Thymus (tissue), 11 donors: Measurements from ENCODE around the gene MED27. TPM values are rescaled to one million over a fixed set of nuclear protein-coding genes. Genes with fewer than 3 reads are reported as not detected.

ENCODE experiments used
- DNase-seq, 9 donors: peaks; one replicate each; pipeline ENCODE4 v3.0.0-alpha.2; 2013; ENCODE audit warnings: low spot score in 9 of 9, low read depth in 6 of 9, missing footprints in 1 of 9
- H3K27ac ChIP-seq, 2 donors: one replicate each; pipeline ENCODE4 v1.5.1; 2013; ENCODE audit warnings: control low read depth in 1 of 2, low read depth in 1 of 2, low read length in 1 of 2, mild to moderate bottlenecking in 1 of 2, moderate library complexity in 1 of 2
- H3K27me3 ChIP-seq, 2 donors: one replicate each; pipeline ENCODE4 v1.5.1; 2013; ENCODE audit warnings: low read length in 1 of 2; ENCODE audit not compliant: control insufficient read depth in 2 of 2, insufficient read depth in 1 of 2
- H3K36me3 ChIP-seq, 2 donors: one replicate each; pipeline ENCODE4 v1.5.1; 2013; ENCODE audit warnings: low read length in 1 of 2, mild to moderate bottlenecking in 1 of 2, moderate library complexity in 1 of 2; ENCODE audit not compliant: control insufficient read depth in 2 of 2, insufficient read depth in 2 of 2
- H3K4me1 ChIP-seq, 2 donors: one replicate each; pipeline ENCODE4 v1.5.1; 2013; ENCODE audit warnings: low read length in 2 of 2; ENCODE audit not compliant: control insufficient read depth in 2 of 2, insufficient read depth in 2 of 2
- H3K4me3 ChIP-seq, 2 donors: one replicate each; pipeline ENCODE4 v1.5.1; 2013; ENCODE audit warnings: low read length in 2 of 2, control low read depth in 1 of 2, mild to moderate bottlenecking in 1 of 2
- H3K9me3 ChIP-seq, 2 donors: one replicate each; pipeline ENCODE4 v1.5.1; 2013; ENCODE audit warnings: low read length in 1 of 2, mild to moderate bottlenecking in 1 of 2; ENCODE audit not compliant: control insufficient read depth in 2 of 2, insufficient read depth in 1 of 2
- WGBS: extraction: QIAGEN DNeasy Blood & Tissue Kit; methylation state at CpG from one replicate; pipeline ENCODE4 v1.1.7; 2013; 5-methylcytosine and 5-hydroxymethylcytosine counted together
- polyA plus RNA-seq: library from polyadenylated mRNA; stranded (reverse); fragments of 200-250 nt; gene quantifications from one replicate; pipeline ENCODE4 v1.2.3, GENCODE V29; 2013
- total RNA-seq: library from RNA; stranded (reverse); fragments of 120-200 nt; gene quantifications from one replicate; pipeline ENCODE4 v1.2.4, GENCODE V29; 2013
- donor health status: healthy.

MED27 gene
- total and polyA plus RNA-seq, 2 donors, result 27.2 to 31.0 TPM

- Histone ChIP-seq H3K27ac (peak overlapping the region in 1 of 2 donors; percentile 17), H3K4me3 (no peak overlapping the region), H3K27me3 (peaks cover 0 to 18% of the 10 kb centered on the region in 2 donors), H3K9me3 (no peaks in the 10 kb centered on the region), H3K36me3 (no peaks in the 10 kb centered on the region), H3K4me1 (peaks cover 0 to 5% of the 10 kb centered on the region in 2 donors)
- DNase-seq, result peak in 1 of 9 donors; percentile 9
- 60% methylated on average over 19 of the region's 19 CpGs for WGBS
Measured at GRCh38 chr9:131815970-131816873, 263.4 kb downstream of the MED27 start.

GRCh38 chr9:131814707-131815106 is 265.0 kb downstream of the MED27 start:
- H3K27me3 ChIP-seq, result peaks cover 0 to 23% of the 10 kb centered on the region in 2 donors
- WGBS, result 95% methylated on average over 6 of the region's 6 CpGs
- no peaks in the 10 kb centered on the region for H3K9me3 ChIP-seq
- H3K4me1 ChIP-seq, result peaks cover 0 to 5% of the 10 kb centered on the region in 2 donors
- no peak overlapping the region for H3K4me3 ChIP-seq
- H3K36me3 ChIP-seq, result no peaks in the 10 kb centered on the region
- no peak for DNase-seq
- H3K27ac ChIP-seq, result no peak overlapping the region

- Histone ChIP-seq H3K4me3 (no peak overlapping the region), H3K36me3 (no peaks in the 10 kb centered on the region), H3K27me3 (peaks cover 0 to 28% of the 10 kb centered on the region in 2 donors), H3K4me1 (peaks cover 0 to 5% of the 10 kb centered on the region in 2 donors), H3K9me3 (no peaks in the 10 kb centered on the region), H3K27ac (no peak overlapping the region)
- WGBS, result 92% methylated on average over 9 of the region's 9 CpGs
- no peak for DNase-seq
Measured at GRCh38 chr9:131813116-131813515, 266.6 kb downstream of the MED27 start.

- H3K27ac ChIP-seq, result no peak overlapping the region
- no peak for DNase-seq
- no peaks in the 10 kb centered on the region for H3K36me3 ChIP-seq
- H3K4me3 ChIP-seq, result no peak overlapping the region
- peaks cover 0 to 32% of the 10 kb centered on the region in 2 donors for H3K27me3 ChIP-seq
- WGBS, result 91% methylated on average over 23 of the region's 23 CpGs
- no peaks in the 10 kb centered on the region for H3K9me3 ChIP-seq
- peaks cover 0 to 5% of the 10 kb centered on the region in 2 donors for H3K4me1 ChIP-seq
Measured at GRCh38 chr9:131812116-131812790, 267.4 kb downstream of the MED27 start.

- Histone ChIP-seq H3K4me1 (peaks cover 0 to 5% of the 10 kb centered on the region in 2 donors), H3K36me3 (no peaks in the 10 kb centered on the region), H3K4me3 (no peak overlapping the region), H3K27ac (no peak overlapping the region), H3K27me3 (peaks cover 0 to 37% of the 10 kb centered on the region in 2 donors), H3K9me3 (no peaks in the 10 kb centered on the region)
- WGBS, result 91% methylated on average over 11 of the region's 11 CpGs
- no peak for DNase-seq
Measured at GRCh38 chr9:131811405-131811804, 268.3 kb downstream of the MED27 start.

GRCh38 chr9:131810351-131811170 is 269.1 kb downstream of the MED27 start:
- no peak for DNase-seq
- Histone ChIP-seq H3K9me3 (no peaks in the 10 kb centered on the region), H3K4me3 (no peak overlapping the region), H3K4me1 (no peaks in the 10 kb centered on the region), H3K36me3 (no peaks in the 10 kb centered on the region), H3K27ac (no peak overlapping the region), H3K27me3 (peaks cover 0 to 34% of the 10 kb centered on the region in 2 donors)
- 83% methylated on average over 23 of the region's 23 CpGs for WGBS

Other genes starting within 250 kb of the MED27 start
- gene NTNG2, start 82.2 kb upstream of the MED27 start, total RNA-seq, result 1.7 TPM
- 1.7 TPM for gene NTNG2, start 82.2 kb upstream of the MED27 start, polyA plus RNA-seq